Measurements from ENCODE around the gene TMEM237. TPM values are rescaled to one million over a fixed set of nuclear protein-coding genes. Genes with fewer than 3 reads are reported as not detected.
A peak's percentile ranks its signal among the peaks of the same experiment; 100 is the strongest.

TMEM237 gene
- total RNA-seq, 2 donors from 2014 or later: 12.6 to 24.5 TPM

- DNase-seq (ENCODE audit: low spot score in 2 of 2) (no peak), ATAC-seq (no peak)
- Mint-ChIP-seq H3K36me3 (no peaks in the 10 kb centered on the region), H3K9me3 (no peaks in the 10 kb centered on the region), H3K27ac (no peak overlapping the region)
These were observed 9.9 kb upstream of the TMEM237 start for GRCh38 chr2:201653221-201653620.

GRCh38 chr2:201649442-201649841, 6.1 kb upstream of the TMEM237 start:
- Mint-ChIP-seq H3K36me3 (no peaks in the 10 kb centered on the region), H3K27ac (no peak overlapping the region), H3K9me3 (no peaks in the 10 kb centered on the region)
- DNase-seq (ENCODE audit: low spot score in 2 of 2) (no peak), ATAC-seq (no peak)

GRCh38 chr2:201647431-201647830, 4.1 kb upstream of the TMEM237 start:
- no peak for ATAC-seq
- no peak for DNase-seq (ENCODE audit: low spot score in 2 of 2)
- Mint-ChIP-seq H3K9me3 (no peaks in the 10 kb centered on the region), H3K36me3 (peaks cover 0 to 4% of the 10 kb centered on the region in 2 donors), H3K27ac (no peak overlapping the region)

GRCh38 chr2:201644001-201644400, 698 bp upstream of the TMEM237 start:
- Mint-ChIP-seq H3K9me3 (no peaks in the 10 kb centered on the region), H3K27ac (peak overlapping the region in 1 of 2 donors; percentile 89), H3K36me3 (peaks cover 0 to 7% of the 10 kb centered on the region in 2 donors)
- DNase-seq (ENCODE audit: low spot score in 2 of 2): no peak
- ATAC-seq: no peak

- ATAC-seq: peak; percentile 77 to 88
These were observed 606 bp downstream of the TMEM237 start for GRCh38 chr2:201642579-201643215.

GRCh38 chr2:201642086-201642578, 1.2 kb downstream of the TMEM237 start:
- Mint-ChIP-seq H3K9me3 (no peaks in the 10 kb centered on the region), H3K36me3 (peaks cover 7% of the 10 kb centered on the region in 2 donors), H3K27ac (peak overlapping the region; percentile 89 to 92)
- no peak for DNase-seq (ENCODE audit: low spot score in 2 of 2)
- peak; percentile 39 to 42 for ATAC-seq

More at GRCh38 chr2:201642579-201643215, 606 bp downstream of the TMEM237 start:
- Mint-ChIP-seq H3K27ac (peak overlapping the region; percentile 89 to 92), H3K36me3 (peaks cover 7% of the 10 kb centered on the region in 2 donors), H3K9me3 (no peaks in the 10 kb centered on the region)
- peak; percentile 89 to 90 for DNase-seq (ENCODE audit: low spot score in 2 of 2)

- DNase-seq (ENCODE audit: low spot score in 2 of 2) (peak in 1 of 2 donors; percentile 37), ATAC-seq (peak; percentile 73 to 92)
- H3K27ac Mint-ChIP-seq: peak overlapping the region in 1 of 2 donors; percentile 23
- no peaks in the 10 kb centered on the region for H3K9me3 Mint-ChIP-seq
- H3K36me3 Mint-ChIP-seq: peaks cover 7 to 11% of the 10 kb centered on the region in 2 donors
These were observed 4.1 kb downstream of the TMEM237 start for GRCh38 chr2:201639205-201639604.

- no peak for DNase-seq (ENCODE audit: low spot score in 2 of 2)
- no peaks in the 10 kb centered on the region for H3K9me3 Mint-ChIP-seq
- no peak overlapping the region for H3K27ac Mint-ChIP-seq
- ATAC-seq: no peak
- peaks cover 7 to 11% of the 10 kb centered on the region in 2 donors for H3K36me3 Mint-ChIP-seq
These were observed 5.0 kb downstream of the TMEM237 start for GRCh38 chr2:201638326-201638725.

- ATAC-seq: no peak
- Mint-ChIP-seq H3K36me3 (peaks cover 8 to 15% of the 10 kb centered on the region in 2 donors), H3K9me3 (no peaks in the 10 kb centered on the region), H3K27ac (no peak overlapping the region)
- no peak for DNase-seq (ENCODE audit: low spot score in 2 of 2)
These were observed 9.5 kb downstream of the TMEM237 start for GRCh38 chr2:201633661-201634249.

GRCh38 chr2:201631041-201631440, 12.3 kb downstream of the TMEM237 start:
- ATAC-seq (no peak), DNase-seq (ENCODE audit: low spot score in 2 of 2) (no peak)
- Mint-ChIP-seq H3K9me3 (no peaks in the 10 kb centered on the region), H3K36me3 (peaks cover 8% of the 10 kb centered on the region in 2 donors), H3K27ac (no peak overlapping the region)

- ATAC-seq: peak in 1 of 2 donors; percentile 41
- H3K9me3 Mint-ChIP-seq: no peaks in the 10 kb centered on the region
- peaks cover 8% of the 10 kb centered on the region in 2 donors for H3K36me3 Mint-ChIP-seq
- DNase-seq (ENCODE audit: low spot score in 2 of 2): no peak
- H3K27ac Mint-ChIP-seq: no peak overlapping the region
These were observed 12.7 kb downstream of the TMEM237 start for GRCh38 chr2:201630577-201630976.

- Mint-ChIP-seq H3K27ac (no peak overlapping the region), H3K9me3 (no peaks in the 10 kb centered on the region), H3K36me3 (peaks cover 4 to 8% of the 10 kb centered on the region in 2 donors)
- DNase-seq (ENCODE audit: low spot score in 2 of 2) (no peak), ATAC-seq (no peak)
These were observed 14.8 kb downstream of the TMEM237 start for GRCh38 chr2:201628545-201628944.

GRCh38 chr2:201622306-201622970, 20.9 kb downstream of the TMEM237 start:
- ATAC-seq (no peak), DNase-seq (ENCODE audit: low spot score in 2 of 2) (no peak)
- Mint-ChIP-seq H3K36me3 (no peaks in the 10 kb centered on the region), H3K9me3 (no peaks in the 10 kb centered on the region), H3K27ac (no peak overlapping the region)

GRCh38 chr2:201621293-201621999, 21.9 kb downstream of the TMEM237 start:
- Mint-ChIP-seq H3K27ac (no peak overlapping the region), H3K9me3 (no peaks in the 10 kb centered on the region), H3K36me3 (no peaks in the 10 kb centered on the region)
- DNase-seq (ENCODE audit: low spot score in 2 of 2): no peak
- no peak for ATAC-seq

GRCh38 chr2:201618744-201619662, 24.3 kb downstream of the TMEM237 start:
- no peak overlapping the region for H3K27ac Mint-ChIP-seq
- no peaks in the 10 kb centered on the region for H3K9me3 Mint-ChIP-seq
- no peak for ATAC-seq
- no peak for DNase-seq (ENCODE audit: low spot score in 2 of 2)
- H3K36me3 Mint-ChIP-seq: no peaks in the 10 kb centered on the region

GRCh38 chr2:201608021-201608420, 35.3 kb downstream of the TMEM237 start:
- no peak for ATAC-seq
- H3K27ac Mint-ChIP-seq: no peak overlapping the region

More at GRCh38 chr2:201608021-201608420, 35.3 kb downstream of the TMEM237 start:
- H3K36me3 Mint-ChIP-seq: no peaks in the 10 kb centered on the region
- peaks cover 0 to 5% of the 10 kb centered on the region in 2 donors for H3K9me3 Mint-ChIP-seq
- DNase-seq (ENCODE audit: low spot score in 2 of 2): no peak

Measured in activated naive CD4-positive, alpha-beta T cell treated with anti-CD3 and anti-CD28 coated beads, Interleukin-2, amount 50 U/mL, for 72 hours (primary cell).